Peyer's patch (tissue), 4 donors: Measurements from ENCODE around the gene PDE4C. TPM values are rescaled to one million over a fixed set of nuclear protein-coding genes. Genes with fewer than 3 reads are reported as not detected.

Experiments used
- DNase-seq, 3 donors: peaks; one replicate each; pipeline ENCODE4 v3.0.0-alpha.2; 2017 to 2019
- H3K27ac ChIP-seq, 4 donors: fragments of 200-600 bp; sonication (generic); one replicate each; pipeline ENCODE4 v1.5.1; 2016 to 2019
- H3K27me3 ChIP-seq, 2 donors: fragments of 200-600 bp; sonication (generic); one replicate each; pipeline ENCODE4 v1.5.1; 2019
- H3K36me3 ChIP-seq, 3 donors: fragments of 200-600 bp; sonication (generic); one replicate each; pipeline ENCODE4 v1.5.1; 2016 to 2019
- H3K4me1 ChIP-seq, 4 donors: fragments of 200-600 bp; sonication (generic); one replicate each; pipeline ENCODE4 v1.5.1; 2016 to 2019
- H3K4me3 ChIP-seq, 4 donors: fragments of 200-600 bp; sonication (generic); 1 replicate in 3 of 4; 2 replicates in 1 of 4; pipeline ENCODE4 v1.5.1; 2016 to 2019; ENCODE audit warnings: mild to moderate bottlenecking in 1 of 4
- H3K9me3 ChIP-seq, 4 donors: fragments of 200-600 bp; sonication (generic); one replicate each; pipeline ENCODE4 v1.5.1; 2016 to 2019; ENCODE audit warnings: mild to moderate bottlenecking in 1 of 4
- CTCF ChIP-seq, 6 experiments: fragments of 450-650 bp in 4 of 6; fragments of 200-600 bp in 2 of 6; sonication (generic) in 1 of 6; IDR thresholded peaks; one replicate each; pipeline ENCODE4 v1.5.1; 2017 to 2019; ENCODE audit warnings: antibody characterized with exemption in 6 of 6, mild to moderate bottlenecking in 3 of 6, moderate library complexity in 1 of 6
- POLR2A ChIP-seq, 2 donors: fragments of 450-650 bp; IDR thresholded peaks; one replicate each; pipeline ENCODE4 v1.5.1; 2017; ENCODE audit warnings: antibody characterized with exemption in 2 of 2, mild to moderate bottlenecking in 2 of 2, moderate library complexity in 2 of 2
- total RNA-seq, 4 donors: library from RNA; depleted of rRNA; stranded (reverse); fragments of >200 nt; gene quantifications; one replicate each; pipeline ENCODE4 v1.1.0, GENCODE V29; 2016

Gene PDE4C
- total RNA-seq, 4 donors from 2014 or later: 3.9 to 8.3 (median 8.3) TPM; not detected in 1

- Histone ChIP-seq H3K27me3 (no peaks in the 10 kb centered on the region), H3K4me3 (no peak overlapping the region), H3K9me3 (no peaks in the 10 kb centered on the region), H3K4me1 (peaks cover 0 to 17% (median 3%) of the 10 kb centered on the region in 4 donors), H3K27ac (no peak overlapping the region), H3K36me3 (no peaks in the 10 kb centered on the region)
- no peak for DNase-seq
- no peak for TF ChIP-seq CTCF (IDR thresholded peaks at IDR 0.05)
- no peak for TF ChIP-seq POLR2A (IDR thresholded peaks at IDR 0.05)
Measured at GRCh38 chr19:18252370-18252717, 26.1 kb upstream of the PDE4C start.

- Histone ChIP-seq H3K9me3 (no peaks in the 10 kb centered on the region), H3K4me1 (peaks cover 0 to 17% (median 3%) of the 10 kb centered on the region in 4 donors), H3K27me3 (no peaks in the 10 kb centered on the region), H3K27ac (no peak overlapping the region), H3K36me3 (no peaks in the 10 kb centered on the region), H3K4me3 (no peak overlapping the region)
- TF ChIP-seq CTCF (IDR thresholded peaks at IDR 0.05) (peak; percentile 94 to 98 (median 96)), POLR2A (IDR thresholded peaks at IDR 0.05) (no peak)
- DNase-seq: peak; percentile 71 to 92 (median 82)
Measured at GRCh38 chr19:18251587-18252369, 25.5 kb upstream of the PDE4C start.

- no peaks in the 10 kb centered on the region for H3K36me3 ChIP-seq
- TF ChIP-seq POLR2A (IDR thresholded peaks at IDR 0.05) (no peak), CTCF (IDR thresholded peaks at IDR 0.05) (no peak)
- H3K4me1 ChIP-seq: peaks cover 0 to 9% (median 0%) of the 10 kb centered on the region in 4 donors
Measured at GRCh38 chr19:18249834-18250233, 23.6 kb upstream of the PDE4C start.

GRCh38 chr19:18245297-18245696 lies 19.1 kb upstream of the PDE4C start:
- Histone ChIP-seq H3K36me3 (no peaks in the 10 kb centered on the region), H3K9me3 (no peaks in the 10 kb centered on the region), H3K4me3 (no peak overlapping the region), H3K27me3 (no peaks in the 10 kb centered on the region), H3K4me1 (no peaks in the 10 kb centered on the region), H3K27ac (no peak overlapping the region)
- no peak for DNase-seq
- no peak for TF ChIP-seq CTCF (IDR thresholded peaks at IDR 0.05)

More at GRCh38 chr19:18249834-18250233, 23.6 kb upstream of the PDE4C start:
- no peak for DNase-seq
- Histone ChIP-seq H3K27ac (no peak overlapping the region), H3K9me3 (no peaks in the 10 kb centered on the region), H3K27me3 (no peaks in the 10 kb centered on the region), H3K4me3 (no peak overlapping the region)

- H3K27me3 ChIP-seq: no peaks in the 10 kb centered on the region
- H3K9me3 ChIP-seq: no peaks in the 10 kb centered on the region
- H3K4me3 ChIP-seq: no peak overlapping the region
- TF ChIP-seq CTCF (IDR thresholded peaks at IDR 0.05): no peak
- TF ChIP-seq POLR2A (IDR thresholded peaks at IDR 0.05): no peak
- no peak overlapping the region for H3K27ac ChIP-seq
- DNase-seq: no peak
- H3K4me1 ChIP-seq: no peaks in the 10 kb centered on the region
- no peaks in the 10 kb centered on the region for H3K36me3 ChIP-seq
Measured at GRCh38 chr19:18239303-18239702, 13.1 kb upstream of the PDE4C start.
